NK-92 (cell line): ENCODE measurements around the gene OR10V1.
"Not testable (repeated sequence)": the region's sequence is repeated elsewhere in the genome, so short reads cannot be mapped to it uniquely, and the experiment has no call there.

ENCODE experiments used
- DNase-seq: peaks from one replicate; lab custom pipeline; 2025; ENCODE audit not compliant: unreplicated experiment; lab: John Stamatoyannopoulos, UW

The OR10V1 gene

GRCh38 chr11:59710136-59710847 lies 3.4 kb downstream of the OR10V1 start:
- no peak for DNase-seq

GRCh38 chr11:59708537-59708936 lies 5.1 kb downstream of the OR10V1 start:
- DNase-seq: no peak

GRCh38 chr11:59707371-59707770 lies 6.3 kb downstream of the OR10V1 start:
- DNase-seq: no peak

- DNase-seq: no peak
Observed at GRCh38 chr11:59706518-59707285, 6.9 kb downstream of the OR10V1 start.

GRCh38 chr11:59705294-59705693 lies 8.4 kb downstream of the OR10V1 start:
- no peak for DNase-seq

- not testable (repeated sequence) for DNase-seq
Observed at GRCh38 chr11:59703515-59703914, 10.1 kb downstream of the OR10V1 start.

GRCh38 chr11:59700157-59700556 lies 13.5 kb downstream of the OR10V1 start:
- not testable (repeated sequence) for DNase-seq

- no peak for DNase-seq
Observed at GRCh38 chr11:59698506-59698905, 15.1 kb downstream of the OR10V1 start.

- DNase-seq: no peak
Observed at GRCh38 chr11:59692915-59693314, 20.7 kb downstream of the OR10V1 start.

- DNase-seq: no peak
Observed at GRCh38 chr11:59691156-59691555, 22.5 kb downstream of the OR10V1 start.

- DNase-seq: no peak
Observed at GRCh38 chr11:59689015-59689414, 24.6 kb downstream of the OR10V1 start.

GRCh38 chr11:59681260-59681725 lies 32.4 kb downstream of the OR10V1 start:
- DNase-seq: not testable (repeated sequence)

GRCh38 chr11:59680287-59681154 lies 33.1 kb downstream of the OR10V1 start:
- DNase-seq: no peak

- DNase-seq: no peak
Observed at GRCh38 chr11:59679347-59679746, 34.3 kb downstream of the OR10V1 start.

GRCh38 chr11:59678813-59679165 lies 34.9 kb downstream of the OR10V1 start:
- no peak for DNase-seq

GRCh38 chr11:59678118-59678812 lies 35.4 kb downstream of the OR10V1 start:
- DNase-seq: no peak

GRCh38 chr11:59676205-59676604 lies 37.4 kb downstream of the OR10V1 start:
- no peak for DNase-seq

- DNase-seq: no peak
Observed at GRCh38 chr11:59674291-59674690, 39.4 kb downstream of the OR10V1 start.

GRCh38 chr11:59673291-59673690 lies 40.4 kb downstream of the OR10V1 start:
- DNase-seq: no peak

- DNase-seq: no peak
Observed at GRCh38 chr11:59671471-59671870, 42.2 kb downstream of the OR10V1 start.

- no peak for DNase-seq
Observed at GRCh38 chr11:59669611-59670009, 44.0 kb downstream of the OR10V1 start.
